Activated T-helper 1 cell treated with anti-CD3 and anti-CD28 coated beads, Interleukin-12 subunit alpha, Interleukin-12 subunit beta, Interleukin-2, Interleukin-4 antibody, amounts not matched to agents 30 ng/mL and 10 ng/mL and 1 ng/mL, durations not matched to agents 14 hours and 24 hours and 36 hours (primary cell): Measurements from ENCODE around the gene CKS2. TPM values are rescaled to one million over a fixed set of nuclear protein-coding genes. Genes with fewer than 3 reads are reported as not detected.
"Not testable (repeated sequence)": the region's sequence is repeated elsewhere in the genome, so short reads cannot be mapped to it uniquely, and the experiment has no call there.

ENCODE experiments used
- DNase-seq: peaks from one replicate; pipeline ENCODE4 v3.0.0; 2021; ENCODE audit warnings: low spot score
- H3K27ac Mint-ChIP-seq: one replicate; pipeline ENCODE4 v1.8.0; 2021; ENCODE audit warnings: mild to moderate bottlenecking, mixed read lengths
- H3K27me3 Mint-ChIP-seq: one replicate; pipeline ENCODE4 v1.8.0; 2022; ENCODE audit warnings: mild to moderate bottlenecking, moderate library complexity, mixed read lengths; ENCODE audit not compliant: insufficient read depth
- H3K36me3 Mint-ChIP-seq: one replicate; pipeline ENCODE4 v1.8.0; 2021; ENCODE audit warnings: low read depth, mixed read lengths
- H3K4me1 Mint-ChIP-seq: one replicate; pipeline ENCODE4 v1.8.0; 2021; ENCODE audit warnings: low read depth, mixed read lengths
- H3K4me3 Mint-ChIP-seq: one replicate; pipeline ENCODE4 v1.8.0; 2021; ENCODE audit warnings: mild to moderate bottlenecking, moderate library complexity, mixed read lengths
- H3K9me3 Mint-ChIP-seq: one replicate; pipeline ENCODE4 v1.8.0; 2021; ENCODE audit warnings: mixed read lengths
- intact Hi-C: fragments of 100-400 bp; cut with micrococcal nuclease; formaldehyde crosslinking; loops from one replicate; pipeline ENCODE4 v1.15.1; 2024
- total RNA-seq: library from RNA; stranded (reverse); gene quantifications from 2 replicates; pipeline ENCODE4 v1.2.3, GENCODE V29; 2022

Gene CKS2
- total RNA-seq = 148 and 162 TPM in 2 replicates

DNA sequence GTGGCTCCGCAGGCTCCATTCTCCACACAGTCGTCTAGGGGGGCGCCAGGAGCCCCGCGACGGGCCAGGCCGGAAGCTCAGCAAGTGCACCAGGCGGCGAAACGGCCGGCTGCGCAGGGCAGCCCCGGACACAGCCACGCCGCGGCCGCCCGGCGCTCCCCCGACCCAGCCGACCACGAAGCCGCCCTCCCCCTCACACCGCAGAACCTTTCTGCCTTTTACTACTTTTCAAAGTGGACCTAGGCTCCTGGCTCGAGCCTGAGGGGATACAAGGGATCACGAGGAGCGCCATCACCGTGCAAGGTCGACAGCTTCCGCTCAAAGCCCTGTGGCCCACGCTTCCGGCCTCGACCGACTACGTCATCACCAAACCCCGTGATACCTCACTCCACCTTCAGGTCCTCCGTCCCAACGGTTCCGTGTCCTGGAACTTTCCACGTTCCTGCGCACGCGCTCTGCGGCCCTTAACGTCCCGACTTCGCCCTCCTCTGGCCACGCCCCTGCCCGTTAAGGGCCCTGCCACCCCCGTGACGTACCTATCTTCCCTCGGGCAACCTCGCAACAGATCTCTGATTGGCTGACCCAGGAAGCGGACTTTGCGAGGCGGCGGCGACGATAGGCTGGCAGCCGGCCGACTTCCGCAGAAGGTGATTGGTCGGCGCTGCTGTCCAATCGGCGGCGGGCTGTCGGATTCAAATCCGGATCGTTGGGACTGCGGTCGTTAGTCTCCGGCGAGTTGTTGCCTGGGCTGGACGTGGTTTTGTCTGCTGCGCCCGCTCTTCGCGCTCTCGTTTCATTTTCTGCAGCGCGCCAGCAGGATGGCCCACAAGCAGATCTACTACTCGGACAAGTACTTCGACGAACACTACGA is at the start of gene CKS2:
Gene CKS2 (plus strand): TSS at position 721 of the 871 bp plus-strand sequence. CDS start 98 bp downstream, at position 819.
- H3K36me3 Mint-ChIP-seq = peaks cover 32% of the 10 kb centered on the region
- H3K4me1 Mint-ChIP-seq = peaks cover 31% of the 10 kb centered on the region
- H3K4me3 Mint-ChIP-seq = peak within 1 kb of the TSS; percentile 92

DNA sequence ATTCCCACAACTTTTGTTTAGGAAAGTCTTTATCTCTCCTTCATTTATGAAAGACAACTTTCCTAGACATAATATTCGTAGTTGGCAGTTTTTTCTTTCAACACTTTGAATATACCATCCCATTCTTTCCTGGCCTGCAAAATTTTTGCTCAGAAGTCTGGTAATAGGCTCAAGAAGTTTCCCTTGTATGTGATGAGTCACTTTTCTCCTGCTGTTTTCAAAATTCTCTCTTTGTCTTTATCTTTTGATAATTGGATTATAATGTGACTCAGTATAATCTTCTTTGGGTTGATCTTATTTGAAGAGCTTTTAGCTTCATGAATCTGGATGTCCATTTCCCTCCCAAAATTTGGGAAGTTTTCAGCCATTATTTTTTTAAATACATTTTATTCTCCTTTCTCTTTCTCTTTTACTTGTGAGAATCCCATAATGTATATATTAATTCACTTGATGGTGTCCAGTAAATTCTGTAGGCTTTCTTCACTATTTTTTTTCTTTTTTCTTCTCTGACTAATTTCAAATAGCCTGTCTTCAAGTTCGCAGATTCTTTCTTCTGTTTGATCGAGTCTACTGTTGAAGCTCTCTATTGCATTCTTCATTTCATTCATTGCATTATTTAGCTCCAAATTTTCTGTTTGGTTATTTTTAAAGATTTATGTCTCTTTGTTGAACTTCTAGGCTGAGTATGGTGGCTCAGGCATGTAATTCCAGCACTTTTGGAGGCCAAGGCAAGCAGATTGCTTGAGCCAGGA is 37.3 kb upstream of the CKS2 start:
- intact Hi-C loops = no loop called here
- Mint-ChIP-seq H3K4me3 (no peak overlapping the region), H3K27me3 (peaks cover 20% of the 10 kb centered on the region), H3K27ac (no peak overlapping the region), H3K36me3 (peaks cover 11% of the 10 kb centered on the region), H3K4me1 (peaks cover 16% of the 10 kb centered on the region), H3K9me3 (peaks cover 45% of the 10 kb centered on the region)
- no peak for DNase-seq

More for the DNA sequence above, at the start of gene CKS2:
- Mint-ChIP-seq H3K27me3 (peaks cover 2% of the 10 kb centered on the region), H3K9me3 (no peaks in the 10 kb centered on the region), H3K27ac (peak within 1 kb of the TSS; percentile 98)
- intact Hi-C loops = loop anchor here (1.0 to 10.0 kb wide), 6 partner anchors 8 to 1006 kb away; partner anchors contain the start of genes GADD45G, SECISBP2 and SPIN1
- peak; percentile 100 for DNase-seq

DNA sequence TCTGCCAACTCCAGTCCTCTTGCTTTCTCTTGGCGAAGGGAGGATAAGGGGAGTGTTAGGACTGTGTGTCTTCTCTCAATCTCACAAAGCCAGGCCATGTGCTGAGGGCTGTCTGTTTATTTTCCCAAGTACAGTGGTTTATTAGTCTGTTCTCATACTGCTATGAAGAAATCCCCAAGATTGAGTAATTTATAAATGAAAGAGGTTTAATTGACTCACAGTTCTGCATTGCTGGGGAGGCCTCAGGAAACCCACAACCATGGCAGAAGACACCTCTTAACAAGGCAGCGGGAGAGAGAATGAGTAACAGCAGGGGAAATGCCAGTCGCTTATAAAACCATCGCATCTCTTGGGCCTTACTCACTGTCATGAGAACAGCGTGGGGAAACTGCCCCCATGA is 36.2 kb upstream of the CKS2 start:
- Mint-ChIP-seq H3K4me1 (peaks cover 20% of the 10 kb centered on the region), H3K36me3 (peaks cover 11% of the 10 kb centered on the region), H3K27me3 (peaks cover 16% of the 10 kb centered on the region), H3K9me3 (peaks cover 41% of the 10 kb centered on the region), H3K4me3 (no peak overlapping the region), H3K27ac (no peak overlapping the region)
- DNase-seq = no peak
- intact Hi-C loops = loop anchor here (5.0 kb wide), 1 partner anchor 93 kb away; no protein-coding TSS in a partner anchor

DNA sequence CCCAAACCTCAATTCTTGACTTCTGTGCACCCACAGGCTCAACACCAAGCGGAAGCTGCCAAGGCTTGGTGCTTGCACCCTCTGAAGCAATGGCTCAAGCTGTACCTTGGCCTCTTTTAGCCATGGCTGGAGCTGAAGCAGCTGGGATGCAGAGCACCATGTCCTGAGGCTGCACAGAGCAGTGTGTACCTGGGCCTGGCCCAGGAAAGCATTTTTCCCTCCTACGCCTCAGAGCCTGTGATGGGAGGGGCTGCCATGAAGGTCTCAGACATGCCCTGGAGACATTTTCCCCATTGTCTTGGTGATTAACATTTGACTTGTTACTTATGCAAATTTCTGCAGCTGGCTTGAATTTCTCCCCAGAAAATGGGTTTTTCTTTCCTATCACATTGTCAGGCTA is 35.0 kb upstream of the CKS2 start:
- intact Hi-C loops = loop anchor here (5.0 kb wide), 1 partner anchor 94 kb away; no protein-coding TSS in a partner anchor
- peaks cover 41% of the 10 kb centered on the region for H3K9me3 Mint-ChIP-seq
- peaks cover 20% of the 10 kb centered on the region for H3K4me1 Mint-ChIP-seq
- H3K36me3 Mint-ChIP-seq = peaks cover 11% of the 10 kb centered on the region
- H3K27ac Mint-ChIP-seq, DNase-seq, H3K4me3 Mint-ChIP-seq: not testable (repeated sequence)
- H3K27me3 Mint-ChIP-seq = peaks cover 11% of the 10 kb centered on the region

DNA sequence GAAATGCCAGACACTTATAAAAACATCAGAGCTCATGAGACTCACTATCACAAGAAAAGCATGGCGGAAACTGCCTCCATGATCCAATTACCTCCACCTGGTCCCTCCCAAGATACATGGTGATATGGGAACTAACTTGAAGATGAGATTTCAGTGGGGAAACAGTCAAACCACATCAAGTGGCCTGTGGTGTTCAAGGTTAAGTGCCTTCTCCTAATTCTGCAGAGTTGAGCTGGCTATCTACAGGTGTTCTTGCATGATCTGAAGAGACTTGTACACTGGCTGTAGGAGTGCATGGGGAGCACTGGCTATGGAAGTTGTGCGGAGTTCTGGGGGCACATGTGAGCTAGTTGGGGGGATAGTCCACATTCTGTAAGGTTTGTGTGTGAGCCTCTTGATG is 34.0 kb upstream of the CKS2 start:
- no peak for DNase-seq
- H3K27me3 Mint-ChIP-seq = peaks cover 6% of the 10 kb centered on the region
- H3K27ac Mint-ChIP-seq = no peak overlapping the region
- H3K4me3 Mint-ChIP-seq = no peak overlapping the region
- peaks cover 20% of the 10 kb centered on the region for H3K4me1 Mint-ChIP-seq
- intact Hi-C loops = loop anchor here (5.0 kb wide), 1 partner anchor 95 kb away; no protein-coding TSS in a partner anchor
- H3K36me3 Mint-ChIP-seq = peaks cover 9% of the 10 kb centered on the region
- peaks cover 37% of the 10 kb centered on the region for H3K9me3 Mint-ChIP-seq

DNA sequence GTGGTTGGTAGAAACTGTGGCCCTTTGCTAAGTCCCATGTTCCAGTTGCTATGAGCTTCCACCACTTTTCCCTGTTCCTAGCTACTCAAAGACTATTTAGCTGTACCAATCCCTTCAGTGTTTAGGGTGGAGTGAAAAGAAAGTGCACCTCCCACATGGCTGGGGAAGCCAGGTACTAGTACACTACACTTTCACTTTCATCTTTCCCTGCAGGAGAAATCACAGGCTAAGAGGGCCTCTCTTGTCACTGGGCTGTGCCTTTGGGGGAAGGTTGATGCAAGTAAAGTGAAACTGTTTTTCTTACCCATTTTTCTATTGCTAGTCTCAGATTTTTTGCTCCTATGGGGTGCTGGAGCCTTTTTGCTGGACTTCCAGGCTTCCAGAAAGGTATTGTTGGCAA is 33.5 kb upstream of the CKS2 start:
- Mint-ChIP-seq H3K27ac (no peak overlapping the region), H3K4me3 (no peak overlapping the region), H3K36me3 (peaks cover 9% of the 10 kb centered on the region), H3K9me3 (peaks cover 36% of the 10 kb centered on the region), H3K27me3 (peaks cover 6% of the 10 kb centered on the region), H3K4me1 (peaks cover 20% of the 10 kb centered on the region)
- DNase-seq = no peak
- intact Hi-C loops = loop anchor here (5.0 kb wide), 1 partner anchor 95 kb away; no protein-coding TSS in a partner anchor

DNA sequence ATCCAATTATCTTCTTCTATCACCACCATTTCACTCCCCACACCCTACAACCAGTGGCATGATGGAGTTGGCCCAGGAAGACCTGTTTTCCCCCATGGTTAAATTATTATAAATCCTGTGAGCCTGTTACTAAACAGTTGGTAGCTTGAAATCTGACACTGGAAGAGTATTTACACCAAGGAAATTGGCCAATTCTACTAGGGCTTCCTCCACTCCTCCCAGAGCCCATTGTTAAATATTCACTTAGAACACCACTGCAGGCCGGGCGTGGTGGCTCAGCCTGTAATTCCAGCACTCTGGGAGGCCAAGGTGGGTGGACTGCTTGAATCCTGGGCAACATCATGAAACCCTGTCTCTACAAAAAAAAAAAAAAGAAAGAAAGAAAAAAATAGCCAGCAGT is 32.4 kb upstream of the CKS2 start:
- Mint-ChIP-seq H3K27ac (no peak overlapping the region), H3K4me1 (peaks cover 20% of the 10 kb centered on the region), H3K4me3 (no peak overlapping the region), H3K27me3 (peaks cover 4% of the 10 kb centered on the region), H3K9me3 (peaks cover 25% of the 10 kb centered on the region), H3K36me3 (peaks cover 9% of the 10 kb centered on the region)
- intact Hi-C loops = loop anchor here (5.0 kb wide), 1 partner anchor 96 kb away; no protein-coding TSS in a partner anchor
- no peak for DNase-seq

DNA sequence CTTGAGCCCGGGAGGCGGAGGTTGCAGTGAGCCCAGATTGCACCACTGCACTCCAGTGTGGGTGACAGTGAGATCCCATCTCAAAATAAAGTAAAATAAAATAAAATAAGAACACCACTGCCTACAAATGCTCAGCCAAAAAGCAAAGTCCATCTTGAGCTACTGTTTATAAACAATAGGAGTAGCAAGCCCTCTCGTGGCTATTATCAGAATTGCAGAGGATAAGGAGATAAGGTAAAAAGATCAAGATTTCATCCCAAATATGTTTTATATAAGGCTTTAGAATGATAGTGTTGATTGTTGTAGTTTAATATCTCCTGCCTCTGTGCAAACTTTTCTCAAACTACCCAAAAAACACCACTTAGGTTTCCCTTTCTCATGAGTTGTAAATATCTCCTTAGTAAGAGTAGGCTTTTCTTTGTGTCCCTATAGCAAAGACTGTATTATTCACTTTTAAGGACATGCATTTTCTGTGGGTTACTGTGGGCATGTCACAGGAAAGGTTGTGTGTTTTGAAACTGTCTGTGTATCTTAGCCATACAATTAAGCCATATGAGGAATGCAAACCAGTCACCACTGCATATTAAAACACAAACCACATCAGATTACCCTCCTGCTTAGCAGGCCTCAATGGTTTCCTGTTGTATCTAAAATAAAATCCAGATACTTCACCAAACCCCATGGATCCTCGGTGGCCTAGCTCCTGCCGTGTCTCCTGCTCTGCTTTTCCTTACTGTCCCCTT is 31.8 kb upstream of the CKS2 start:
- peaks cover 4% of the 10 kb centered on the region for H3K27me3 Mint-ChIP-seq
- H3K36me3 Mint-ChIP-seq = peaks cover 7% of the 10 kb centered on the region
- peaks cover 20% of the 10 kb centered on the region for H3K4me1 Mint-ChIP-seq
- no peak overlapping the region for H3K4me3 Mint-ChIP-seq
- no peak overlapping the region for H3K27ac Mint-ChIP-seq
- H3K9me3 Mint-ChIP-seq = peaks cover 19% of the 10 kb centered on the region
- DNase-seq = no peak
- intact Hi-C loops = loop anchor here (5.0 kb wide), 1 partner anchor 97 kb away; no protein-coding TSS in a partner anchor

DNA sequence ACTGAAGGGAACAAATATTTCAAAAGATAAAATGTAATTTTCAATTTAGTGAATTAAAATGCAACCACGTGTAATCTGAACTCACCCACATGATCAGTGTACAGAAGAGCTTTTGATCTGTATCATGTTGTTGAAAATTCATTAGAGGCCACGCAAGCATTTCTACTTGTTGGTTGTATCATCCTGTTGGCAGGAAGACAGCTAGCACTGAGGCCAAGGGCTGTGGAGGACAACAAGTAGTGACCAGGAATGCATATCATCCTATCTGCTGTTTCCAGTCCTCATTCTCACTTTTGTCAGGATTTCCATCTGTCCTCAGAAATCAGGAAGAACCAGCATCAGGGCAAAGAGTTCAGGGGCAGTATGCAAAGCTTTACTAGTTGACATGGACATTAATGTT is 29.9 kb upstream of the CKS2 start:
- Mint-ChIP-seq H3K27ac (no peak overlapping the region), H3K27me3 (peaks cover 5% of the 10 kb centered on the region), H3K4me1 (peaks cover 20% of the 10 kb centered on the region), H3K4me3 (no peak overlapping the region), H3K36me3 (peaks cover 4% of the 10 kb centered on the region), H3K9me3 (peaks cover 7% of the 10 kb centered on the region)
- intact Hi-C loops = loop anchor here (5.0 kb wide), 1 partner anchor 54 kb away; no protein-coding TSS in a partner anchor
- no peak for DNase-seq

DNA sequence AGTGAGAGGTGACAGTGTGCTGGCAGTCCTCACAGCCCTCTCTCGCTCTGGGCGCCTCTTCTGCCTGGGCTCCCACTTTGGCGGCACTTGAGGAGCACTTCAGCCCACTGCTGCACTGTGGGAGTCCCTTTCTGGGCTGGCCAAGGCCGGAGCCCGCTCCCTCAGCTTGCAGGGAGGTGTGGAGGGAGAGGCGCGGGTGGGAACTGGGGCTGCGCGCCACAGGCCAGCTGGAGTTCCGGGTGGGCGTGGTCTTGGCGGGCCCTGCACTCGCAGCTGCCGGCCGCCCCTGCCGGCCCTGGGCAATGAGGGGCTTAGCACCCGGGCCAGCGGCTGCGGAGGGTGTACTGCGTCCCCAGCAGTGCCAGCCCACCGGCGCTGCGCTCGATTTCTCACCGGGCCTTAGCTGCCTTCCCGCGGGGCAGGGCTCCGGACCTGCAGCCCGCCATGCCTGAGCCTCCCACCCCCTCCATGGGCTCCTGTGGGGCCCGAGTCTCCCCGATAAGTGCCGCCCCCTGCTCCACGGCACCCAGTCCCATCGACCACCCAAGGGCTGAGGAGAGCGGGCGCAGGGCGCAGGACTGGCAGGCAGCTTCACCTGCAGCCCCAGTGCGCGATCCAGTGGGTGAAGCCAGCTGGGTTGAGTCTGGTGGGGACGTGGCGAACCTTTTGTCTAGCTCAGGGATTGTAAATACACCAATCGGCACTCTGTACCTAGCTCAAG is 28.6 kb upstream of the CKS2 start:
- intact Hi-C loops = loop anchor here (5.0 kb wide), 1 partner anchor 55 kb away; no protein-coding TSS in a partner anchor
- H3K36me3 Mint-ChIP-seq, H3K4me1 Mint-ChIP-seq, H3K4me3 Mint-ChIP-seq, H3K9me3 Mint-ChIP-seq, H3K27me3 Mint-ChIP-seq, DNase-seq, H3K27ac Mint-ChIP-seq: not testable (repeated sequence)

DNA sequence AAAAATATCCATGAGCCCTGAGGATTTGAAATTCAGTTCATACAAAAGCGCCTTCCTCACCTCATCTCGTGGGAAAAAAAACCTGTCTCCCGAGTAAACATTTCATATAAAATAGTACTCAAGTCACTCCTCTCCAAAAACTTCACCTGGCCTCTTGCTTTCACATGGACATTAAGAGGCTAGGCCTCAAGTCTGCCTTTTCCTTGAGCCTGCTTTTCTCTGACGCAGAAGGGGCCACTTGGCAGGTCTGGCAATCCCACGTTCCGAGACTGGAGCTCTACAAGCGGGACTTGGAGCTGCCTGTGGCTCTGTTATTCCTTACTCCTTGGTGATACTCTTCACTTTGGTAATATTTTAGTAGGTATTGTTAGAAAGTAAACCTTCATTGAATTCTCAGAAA is 26.9 kb upstream of the CKS2 start:
- no peak overlapping the region for H3K4me3 Mint-ChIP-seq
- H3K9me3 Mint-ChIP-seq = no peaks in the 10 kb centered on the region
- intact Hi-C loops = loop anchor here (5.0 kb wide), 1 partner anchor 57 kb away; no protein-coding TSS in a partner anchor
- DNase-seq = no peak
- peaks cover 4% of the 10 kb centered on the region for H3K4me1 Mint-ChIP-seq
- no peak overlapping the region for H3K27ac Mint-ChIP-seq
- no peaks in the 10 kb centered on the region for H3K36me3 Mint-ChIP-seq
- H3K27me3 Mint-ChIP-seq = peaks cover 5% of the 10 kb centered on the region

DNA sequence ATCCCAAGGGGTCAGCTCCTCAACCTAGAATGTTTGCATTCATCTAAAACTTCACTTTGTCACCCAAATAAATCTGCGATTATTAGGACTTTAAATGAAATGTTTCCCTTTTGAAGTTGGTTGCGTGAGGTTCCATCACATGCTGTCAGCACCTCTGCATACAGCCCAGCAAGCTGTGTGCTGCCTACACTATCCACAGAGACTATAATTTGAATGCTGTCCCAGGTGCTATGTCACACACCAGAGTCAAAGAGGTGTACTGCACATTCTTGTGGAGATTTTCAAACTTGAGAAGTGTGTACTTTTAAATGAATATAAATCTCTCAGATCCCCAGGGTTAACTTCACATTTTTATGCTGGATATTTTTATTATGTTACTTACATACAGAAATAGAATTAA is 19.3 kb upstream of the CKS2 start:
- Mint-ChIP-seq H3K27ac (no peak overlapping the region), H3K4me3 (no peak overlapping the region), H3K4me1 (no peaks in the 10 kb centered on the region), H3K9me3 (peaks cover 11% of the 10 kb centered on the region), H3K27me3 (peaks cover 14% of the 10 kb centered on the region), H3K36me3 (no peaks in the 10 kb centered on the region)
- DNase-seq = no peak
- intact Hi-C loops = no loop called here
